GM19351 (cell line): Measurements from ENCODE around the gene TAP2.
A peak's percentile ranks its signal among the peaks of the same experiment; 100 is the strongest.

Experiments
- ATAC-seq: cut with Tn5 transposase; IDR thresholded peaks from one replicate; pipeline ENCODE4 v1.9.1; 2021; ENCODE audit warnings: mild to moderate bottlenecking, moderate library complexity; ENCODE audit not compliant: unreplicated experiment

Gene TAP2

GRCh38 chr6:32854376-32855178 lies 16.0 kb upstream of the TAP2 start:
- ATAC-seq, result peak; percentile 13

- peak; percentile 79 for ATAC-seq
These were observed 15.2 kb upstream of the TAP2 start, which contains the start of the genes PSMB9 and TAP1 for GRCh38 chr6:32853541-32854375. Gene PSMB9, plus strand, starts transcription at chr6:32854192. Its CDS starts 38 bp downstream, at chr6:32854230. Gene TAP1, minus strand, starts transcription at chr6:32853704. Its CDS starts 68 bp downstream, at chr6:32853636.

- peak; percentile 12 for ATAC-seq
These were observed 14.5 kb upstream of the TAP2 start for GRCh38 chr6:32852844-32853540.

GRCh38 chr6:32852018-32852843 lies 13.7 kb upstream of the TAP2 start:
- no peak for ATAC-seq

GRCh38 chr6:32851025-32851424 lies 12.5 kb upstream of the TAP2 start:
- no peak for ATAC-seq

DNA sequence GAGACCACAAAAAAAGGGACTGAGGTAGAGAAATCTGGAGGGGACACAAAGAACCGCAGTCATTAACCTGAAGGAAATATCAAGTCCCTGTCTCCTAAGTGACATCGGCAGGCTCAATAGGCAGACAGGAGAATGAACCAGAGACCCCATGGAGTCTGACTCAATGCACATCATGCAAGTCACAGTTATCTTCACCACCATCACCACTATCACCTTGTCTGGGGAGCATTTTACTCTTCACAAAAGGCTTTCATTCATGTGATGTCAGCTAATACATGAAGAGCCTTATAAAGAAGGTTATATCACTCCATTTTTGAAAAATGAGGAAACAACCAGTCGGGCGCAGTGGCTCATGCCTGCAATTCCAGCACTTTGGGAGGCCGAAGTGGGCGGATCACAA lies 10.6 kb upstream of the TAP2 start:
- ATAC-seq, result no peak

DNA sequence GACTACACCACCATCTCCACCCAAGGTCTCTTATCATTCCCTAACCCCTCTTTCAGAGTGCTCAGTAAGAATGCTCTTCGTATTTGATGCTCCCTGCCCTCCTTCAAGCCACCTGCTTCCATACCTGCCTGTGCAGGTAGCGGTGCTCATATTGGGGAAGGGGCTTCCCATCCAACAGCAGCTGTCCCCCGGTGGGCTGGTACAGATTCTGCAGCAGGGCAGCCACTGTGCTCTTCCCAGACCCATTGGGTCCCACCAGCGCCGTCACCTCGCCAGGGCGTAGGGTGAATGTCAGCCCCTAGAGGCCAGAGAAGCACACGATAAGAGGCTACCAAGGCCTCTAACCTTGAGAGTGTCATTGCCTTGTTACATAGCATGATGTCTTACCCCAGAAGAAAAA lies 9.3 kb upstream of the TAP2 start:
- no peak for ATAC-seq

GRCh38 chr6:32847004-32847403 lies 8.5 kb upstream of the TAP2 start:
- ATAC-seq, result no peak

DNA sequence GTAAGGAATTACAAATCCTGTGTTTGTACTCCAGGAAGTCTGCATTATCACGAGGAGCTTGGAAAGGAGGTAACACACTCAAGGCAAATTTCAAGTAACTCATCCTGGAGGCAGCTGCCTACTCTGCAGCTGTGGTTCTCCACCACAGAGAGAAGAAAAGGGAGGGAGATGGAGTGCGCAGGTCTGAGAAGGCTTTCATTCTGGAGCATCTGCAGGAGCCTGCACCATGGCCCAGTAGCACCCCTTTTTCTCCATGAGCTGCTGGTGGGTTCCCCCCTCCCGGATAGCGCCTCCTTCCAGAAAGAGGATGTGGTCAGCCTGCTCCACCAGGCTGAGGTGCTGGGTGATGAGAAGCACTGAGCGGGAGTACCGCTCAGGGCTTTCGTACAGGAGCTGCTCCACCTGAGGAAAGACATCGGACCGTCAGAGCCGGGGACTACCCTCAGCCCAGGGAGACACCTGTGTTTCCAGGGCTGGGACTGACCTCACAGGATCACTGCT lies 6.9 kb upstream of the TAP2 start:
- ATAC-seq, result no peak

- ATAC-seq, result no peak
These were observed 6.4 kb upstream of the TAP2 start for GRCh38 chr6:32844839-32845383.

- peak; percentile 74 for ATAC-seq
These were observed 5.7 kb upstream of the TAP2 start, which contains the start of gene PSMB8 for GRCh38 chr6:32843979-32844838. Gene PSMB8, minus strand, starts transcription at chr6:32844047. Its CDS starts 51 bp downstream, at chr6:32843996.

- ATAC-seq, result no peak
These were observed 4.9 kb upstream of the TAP2 start for GRCh38 chr6:32843331-32843978.

- no peak for ATAC-seq
These were observed 4.2 kb upstream of the TAP2 start for GRCh38 chr6:32842690-32843089.

DNA sequence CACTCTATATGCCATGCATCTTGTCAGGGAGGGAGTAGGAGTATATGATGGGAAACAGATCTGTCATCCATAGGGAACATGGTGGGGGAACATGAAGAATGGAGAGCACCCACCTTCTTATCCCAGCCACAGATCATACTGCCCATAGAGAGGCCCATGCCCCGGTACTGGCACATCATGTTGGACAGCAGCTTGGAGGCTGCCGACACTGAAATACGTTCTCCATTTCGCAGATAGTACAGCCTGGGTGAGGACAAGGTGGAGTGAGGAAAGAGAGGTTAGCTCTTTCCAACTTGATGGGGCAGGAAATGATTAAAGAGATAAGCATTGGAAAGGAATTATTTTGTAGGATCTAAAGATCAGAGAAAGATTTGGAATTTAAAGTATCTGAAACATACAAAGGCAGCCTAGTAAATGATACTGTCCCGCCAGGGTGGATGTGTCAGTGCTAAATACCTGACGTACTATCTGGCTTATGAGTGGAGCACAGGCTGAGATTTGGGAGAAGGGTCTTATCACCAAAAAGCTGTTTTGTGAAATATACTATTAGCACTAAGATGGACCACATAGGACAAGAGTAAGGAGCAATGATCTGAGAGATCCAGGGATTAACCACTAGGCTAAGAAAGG lies 3.6 kb upstream of the TAP2 start:
- no peak for ATAC-seq

DNA sequence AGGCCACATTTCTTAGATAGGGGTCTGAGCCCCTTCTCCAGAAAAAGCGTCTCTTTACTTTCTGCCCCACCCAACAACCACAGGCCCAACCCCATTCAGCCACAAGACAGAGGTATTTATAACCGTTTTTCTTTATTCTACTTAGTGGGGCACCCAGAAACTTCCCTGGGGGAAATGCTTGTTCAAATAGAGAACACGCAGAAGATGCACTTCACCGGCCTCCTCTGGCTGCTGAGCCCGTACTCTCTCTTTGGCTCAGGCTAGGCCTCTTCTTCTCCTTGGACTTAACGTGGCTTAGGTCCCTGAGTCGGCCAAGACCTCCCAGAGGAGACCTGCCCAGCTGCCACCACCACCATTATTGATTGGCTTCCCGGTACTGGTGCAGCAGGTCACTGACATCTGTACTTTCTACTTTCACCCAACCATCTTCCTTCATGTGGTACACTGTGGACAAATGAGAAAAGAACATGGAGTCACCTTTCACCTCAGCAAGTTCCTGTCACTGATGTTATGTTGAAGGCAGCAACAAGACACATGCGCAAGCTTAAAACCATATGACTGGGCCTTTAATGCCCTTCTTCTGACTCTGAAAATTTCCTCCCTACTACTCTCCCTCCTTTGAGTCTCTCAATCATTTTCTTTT lies 2.2 kb upstream of the TAP2 start:
- ATAC-seq, result no peak

- ATAC-seq, result no peak
These were observed 817 bp upstream of the TAP2 start for GRCh38 chr6:32839356-32839755.

GRCh38 chr6:32837651-32838113 lies 857 bp downstream of the TAP2 start:
- no peak for ATAC-seq
